Naive thymus-derived CD4-positive, alpha-beta T cell (primary cell): ENCODE data around the gene SLC6A11. TPM values are rescaled to one million over a fixed set of nuclear protein-coding genes. Genes with fewer than 3 reads are reported as not detected.

Experiments used
- ATAC-seq: fragments of 150-1000 bp; cut with Tn5 transposase; 2 replicates; pipeline ENCODE4 v1.10.0; 2021; ENCODE audit warnings: mild to moderate bottlenecking, moderate library complexity
- CTCF ChIA-PET: fragments of 350-600 bp; sonication (Branson Sonifier 250); formaldehyde crosslinking; loops from one replicate; lab custom pipeline; 2021; ENCODE audit warnings: antibody characterized with exemption; lab: Charles Lee
- POLR2A ChIA-PET: fragments of 350-600 bp; sonication (Branson Sonifier 250); formaldehyde crosslinking; loops from one replicate; lab custom pipeline; 2021; ENCODE audit warnings: antibody characterized with exemption, inconsistent platforms; lab: Charles Lee
- DNase-seq, 9 donors: peaks; one replicate each; pipeline versions ENCODE4 v3.0.0 to v3.0.0-alpha.2; 2020 to 2022; ENCODE audit warnings: mixed read lengths in 1 of 9
- H3K27ac ChIP-seq: one replicate; pipeline ENCODE4 v1.7.0; 2013; ENCODE audit warnings: mild to moderate bottlenecking, low read depth, low read length, moderate library complexity
- H3K27me3 ChIP-seq, 2 donors: one replicate each; pipeline ENCODE4 v1.7.0; 2013; ENCODE audit warnings: low read length in 2 of 2, mild to moderate bottlenecking in 2 of 2, moderate library complexity in 2 of 2; ENCODE audit not compliant: control insufficient read depth in 2 of 2, insufficient read depth in 2 of 2
- H3K36me3 ChIP-seq, 3 experiments: 1 replicate in 2 of 3; 2 replicates in 1 of 3; pipeline ENCODE4 v1.7.0; 2013; ENCODE audit warnings: low read length in 3 of 3, mild to moderate bottlenecking in 3 of 3, moderate library complexity in 1 of 3; ENCODE audit not compliant: insufficient read depth in 3 of 3, control insufficient read depth in 2 of 3
- H3K4me1 ChIP-seq, 2 donors: one replicate each; pipeline ENCODE4 v1.7.0; 2013; ENCODE audit warnings: low read length in 2 of 2, mild to moderate bottlenecking in 2 of 2, moderate library complexity in 1 of 2; ENCODE audit not compliant: control insufficient read depth in 2 of 2, insufficient read depth in 2 of 2
- H3K4me3 ChIP-seq: 2 replicates; pipeline ENCODE4 v1.7.0; 2013; ENCODE audit warnings: mild to moderate bottlenecking, low read length
- H3K9me3 ChIP-seq, 3 experiments: 1 replicate in 2 of 3; 2 replicates in 1 of 3; pipeline ENCODE4 v1.7.0; 2013; ENCODE audit warnings: low read length in 3 of 3; ENCODE audit not compliant: control insufficient read depth in 2 of 3
- H3K27ac Mint-ChIP-seq, 9 donors: one replicate each; pipeline ENCODE4 v1.8.0; 2020 to 2022; ENCODE audit warnings: mixed read lengths in 9 of 9, mild to moderate bottlenecking in 8 of 9, moderate library complexity in 5 of 9, inconsistent platforms in 2 of 9
- H3K27me3 Mint-ChIP-seq, 5 donors: one replicate each; pipeline ENCODE4 v1.8.0; 2021 to 2022; ENCODE audit warnings: mixed read lengths in 5 of 5, mild to moderate bottlenecking in 1 of 5
- H3K36me3 Mint-ChIP-seq, 5 donors: one replicate each; pipeline ENCODE4 v1.8.0; 2020 to 2022; ENCODE audit warnings: mixed read lengths in 5 of 5, mild to moderate bottlenecking in 3 of 5, inconsistent platforms in 1 of 5
- H3K4me1 Mint-ChIP-seq, 7 donors: one replicate each; pipeline ENCODE4 v1.8.0; 2020 to 2022; ENCODE audit warnings: mixed read lengths in 7 of 7, mild to moderate bottlenecking in 3 of 7, inconsistent platforms in 1 of 7
- H3K4me3 Mint-ChIP-seq, 10 donors: one replicate each; pipeline ENCODE4 v1.8.0; 2020 to 2022; ENCODE audit warnings: mild to moderate bottlenecking in 10 of 10, mixed read lengths in 10 of 10, moderate library complexity in 6 of 10, inconsistent platforms in 2 of 10
- H3K9me3 Mint-ChIP-seq, 11 donors: one replicate each; pipeline ENCODE4 v1.8.0; 2020 to 2022; ENCODE audit warnings: mixed read lengths in 11 of 11, mild to moderate bottlenecking in 4 of 11, inconsistent platforms in 1 of 11, moderate library complexity in 1 of 11
- intact Hi-C, 2 donors: fragments of 100-400 bp; cut with micrococcal nuclease; formaldehyde crosslinking; loops; one replicate each; pipeline ENCODE4 v1.15.1; 2023
- polyA plus RNA-seq, 2 donors: library from polyadenylated mRNA; unstranded; fragments of 300-500 nt; fragmentation: Illumina TruSeq; gene quantifications; one replicate each; pipeline ENCODE4 v1.2.3, GENCODE V29; 2021
- total RNA-seq, 6 experiments: library from RNA in 5 of 6; stranded (reverse) in 5 of 6; gene quantifications; 1 replicate in 5 of 6; 2 replicates in 1 of 6; pipeline ENCODE4 v1.2.3 and lab custom pipeline; 2021 to 2026

The SLC6A11 gene
- total and polyA plus RNA-seq, 7 experiments from 2014 or later: not detected

GRCh38 chr3:10930666-10931040 is 114.6 kb downstream of the SLC6A11 start:
- Mint-ChIP-seq H3K4me3 (no peak overlapping the region), H3K4me1 (no peaks in the 10 kb centered on the region), H3K27ac (no peak overlapping the region), H3K36me3 (no peaks in the 10 kb centered on the region), H3K9me3 (peaks cover 0 to 3% (median 0%) of the 10 kb centered on the region in 11 donors), H3K27me3 (peaks cover 0 to 14% (median 0%) of the 10 kb centered on the region in 5 donors)
- no peak for DNase-seq
- no peak for ATAC-seq
- H3K36me3 ChIP-seq: no peaks in the 10 kb centered on the region
- intact Hi-C loops: no loop called here
- POLR2A ChIA-PET: no interaction called here
- H3K27me3 ChIP-seq: no peaks in the 10 kb centered on the region
- H3K4me1 ChIP-seq: no peaks in the 10 kb centered on the region
- H3K9me3 ChIP-seq: no peaks in the 10 kb centered on the region
- CTCF ChIA-PET: no interaction called here
- no peak overlapping the region for H3K27ac ChIP-seq
- no peak overlapping the region for H3K4me3 ChIP-seq

- H3K27ac ChIP-seq: no peak overlapping the region
- H3K36me3 ChIP-seq: no peaks in the 10 kb centered on the region
- H3K4me1 Mint-ChIP-seq: no peaks in the 10 kb centered on the region
- H3K9me3 ChIP-seq: no peaks in the 10 kb centered on the region
- intact Hi-C loops: no loop called here
- H3K36me3 Mint-ChIP-seq: no peaks in the 10 kb centered on the region
- ChIA-PET POLR2A (no interaction called here), CTCF (no interaction called here)
- no peak for DNase-seq
- H3K27ac Mint-ChIP-seq: no peak overlapping the region
- no peak overlapping the region for H3K4me3 Mint-ChIP-seq
- H3K4me3 ChIP-seq: no peak overlapping the region
- H3K27me3 Mint-ChIP-seq: peaks cover 0 to 8% (median 0%) of the 10 kb centered on the region in 5 donors
- peaks cover 0 to 3% (median 0%) of the 10 kb centered on the region in 11 donors for H3K9me3 Mint-ChIP-seq
- H3K4me1 ChIP-seq: no peaks in the 10 kb centered on the region
- no peak for ATAC-seq
- H3K27me3 ChIP-seq: no peaks in the 10 kb centered on the region
Measured at GRCh38 chr3:10932596-10932995, 116.6 kb downstream of the SLC6A11 start.

GRCh38 chr3:10933021-10933420 is 117.0 kb downstream of the SLC6A11 start:
- H3K27me3 ChIP-seq: no peaks in the 10 kb centered on the region
- no peak overlapping the region for H3K4me3 Mint-ChIP-seq
- CTCF ChIA-PET: no interaction called here
- DNase-seq (no peak), ATAC-seq (no peak)
- intact Hi-C loops: no loop called here
- H3K4me3 ChIP-seq: no peak overlapping the region
- H3K27me3 Mint-ChIP-seq: peaks cover 0 to 10% (median 0%) of the 10 kb centered on the region in 5 donors
- no peaks in the 10 kb centered on the region for H3K4me1 ChIP-seq
- no peaks in the 10 kb centered on the region for H3K9me3 ChIP-seq
- no peaks in the 10 kb centered on the region for H3K36me3 ChIP-seq
- no peak overlapping the region for H3K27ac Mint-ChIP-seq
- peaks cover 0 to 3% (median 0%) of the 10 kb centered on the region in 11 donors for H3K9me3 Mint-ChIP-seq
- no peaks in the 10 kb centered on the region for H3K4me1 Mint-ChIP-seq
- H3K36me3 Mint-ChIP-seq: no peaks in the 10 kb centered on the region
- H3K27ac ChIP-seq: no peak overlapping the region
- POLR2A ChIA-PET: no interaction called here

- CTCF ChIA-PET: no interaction called here
- no peaks in the 10 kb centered on the region for H3K4me1 ChIP-seq
- no peak overlapping the region for H3K4me3 ChIP-seq
- Mint-ChIP-seq H3K9me3 (peaks cover 0 to 3% (median 0%) of the 10 kb centered on the region in 11 donors), H3K27me3 (peaks cover 0 to 10% (median 0%) of the 10 kb centered on the region in 5 donors), H3K27ac (no peak overlapping the region), H3K4me1 (no peaks in the 10 kb centered on the region), H3K4me3 (no peak overlapping the region), H3K36me3 (no peaks in the 10 kb centered on the region)
- ATAC-seq: no peak
- H3K9me3 ChIP-seq: no peaks in the 10 kb centered on the region
- DNase-seq: no peak
- H3K27me3 ChIP-seq: no peaks in the 10 kb centered on the region
- POLR2A ChIA-PET: no interaction called here
- no peaks in the 10 kb centered on the region for H3K36me3 ChIP-seq
- intact Hi-C loops: no loop called here
- H3K27ac ChIP-seq: no peak overlapping the region
Measured at GRCh38 chr3:10933470-10933804, 117.4 kb downstream of the SLC6A11 start.

- intact Hi-C loops: no loop called here
- DNase-seq (no peak), ATAC-seq (no peak)
- CTCF ChIA-PET: no interaction called here
- no peaks in the 10 kb centered on the region for H3K36me3 ChIP-seq
- Mint-ChIP-seq H3K27ac (no peak overlapping the region), H3K36me3 (no peaks in the 10 kb centered on the region), H3K27me3 (peaks cover 0 to 10% (median 0%) of the 10 kb centered on the region in 5 donors), H3K4me3 (no peak overlapping the region), H3K9me3 (peaks cover 0 to 3% (median 0%) of the 10 kb centered on the region in 11 donors), H3K4me1 (no peaks in the 10 kb centered on the region)
- H3K27ac ChIP-seq: no peak overlapping the region
- H3K4me1 ChIP-seq: no peaks in the 10 kb centered on the region
- no peaks in the 10 kb centered on the region for H3K27me3 ChIP-seq
- POLR2A ChIA-PET: no interaction called here
- H3K4me3 ChIP-seq: no peak overlapping the region
- no peaks in the 10 kb centered on the region for H3K9me3 ChIP-seq
Measured at GRCh38 chr3:10933805-10934481, 117.9 kb downstream of the SLC6A11 start.

GRCh38 chr3:10935028-10935427 is 119.0 kb downstream of the SLC6A11 start:
- Mint-ChIP-seq H3K27ac (no peak overlapping the region), H3K4me3 (no peak overlapping the region), H3K9me3 (peaks cover 0 to 3% (median 0%) of the 10 kb centered on the region in 11 donors), H3K4me1 (no peaks in the 10 kb centered on the region), H3K36me3 (no peaks in the 10 kb centered on the region), H3K27me3 (peaks cover 0 to 18% (median 0%) of the 10 kb centered on the region in 5 donors)
- H3K4me1 ChIP-seq: no peaks in the 10 kb centered on the region
- ATAC-seq (no peak), DNase-seq (no peak)
- ChIA-PET CTCF (no interaction called here), POLR2A (no interaction called here)
- no peaks in the 10 kb centered on the region for H3K27me3 ChIP-seq
- H3K27ac ChIP-seq: no peak overlapping the region
- intact Hi-C loops: no loop called here
- no peaks in the 10 kb centered on the region for H3K36me3 ChIP-seq
- no peaks in the 10 kb centered on the region for H3K9me3 ChIP-seq
- H3K4me3 ChIP-seq: no peak overlapping the region
